ENCODE results near the gene OR2K2. TPM values are rescaled to one million over a fixed set of nuclear protein-coding genes. Genes with fewer than 3 reads are reported as not detected.

The OR2K2 gene
- total RNA-seq (2014; rRNA removed; shearing (Covaris generic)) (not detected in 2 replicates), polyA plus RNA-seq (2016; fragmentation: Nextera tagmentation; extraction: Ambion mirVana) (not detected in 2 replicates)
- long read RNA-seq: 0 reads

DNA sequence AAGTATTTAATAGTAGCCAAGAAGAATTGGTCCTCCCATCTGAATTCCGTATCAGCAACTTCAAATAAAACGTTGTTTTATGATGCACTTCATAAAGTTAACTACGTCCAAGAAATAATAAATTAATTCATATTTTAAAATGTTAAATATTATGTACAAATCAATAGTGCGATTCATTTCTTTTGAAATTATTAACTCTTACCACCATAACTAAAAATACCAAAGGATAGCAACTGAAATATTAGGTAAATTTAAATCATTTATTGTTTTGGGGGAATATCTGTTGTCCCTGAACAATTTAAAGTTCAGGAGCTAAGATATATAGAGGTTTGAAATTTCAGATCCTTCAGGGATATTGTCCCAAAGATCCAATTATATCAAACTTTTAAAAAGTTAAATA lies at the start of gene OR2K2:
Gene OR2K2, minus strand, starts transcription at position 101 of the 400 bp plus-strand sequence. CDS start 1,791 bp downstream, outside the sequence.
- Mint-ChIP-seq H3K27me3 (ENCODE audit: insufficient read depth, low read depth, poor library complexity) (peaks cover 5% of the 10 kb centered on the region), H3K27ac (no peak within 1 kb of the TSS), H3K4me3 (no peak within 1 kb of the TSS), H3K9me3 (no peaks in the 10 kb centered on the region), H3K36me3 (ENCODE audit: low read depth) (no peaks in the 10 kb centered on the region), H3K4me1 (no peaks in the 10 kb centered on the region)
- DNase-seq (ENCODE audit: low spot score) (no peak), ATAC-seq (no peak)
- no peaks in the 10 kb centered on the region for H3F3A ChIP-seq (replicated peaks; ENCODE audit: low read depth)
- H3K79me2 ChIP-seq (replicated peaks; ENCODE audit: insufficient read depth): no peaks in the 10 kb centered on the region
- H2AFZ ChIP-seq: no peak within 1 kb of the TSS
- H3K4me1 ChIP-seq (ENCODE audit: insufficient read depth): no peaks in the 10 kb centered on the region; the same call in 1 of the 2 replicates
- no peak within 1 kb of the TSS for H3K4me3 ChIP-seq
- H3K27me3 ChIP-seq (ENCODE audit: insufficient read depth): no peaks in the 10 kb centered on the region
- no peaks in the 10 kb centered on the region for H3K9me2 ChIP-seq (ENCODE audit: insufficient read depth)
- no peak within 1 kb of the TSS for H3K4me2 ChIP-seq
- no peak within 1 kb of the TSS for H3K27ac ChIP-seq (ENCODE audit: low read depth)
- no peaks in the 10 kb centered on the region for H3K36me3 ChIP-seq (ENCODE audit: insufficient read depth)
- TF ChIP-seq CREB1 (CRISPR knock-in tag; IDR thresholded peaks at IDR 0.05; ENCODE audit: low read depth) (no peak), JUNB (IDR thresholded peaks at IDR 0.05; ENCODE audit: unreplicated experiment) (no peak), EZH2 (IDR thresholded peaks at IDR 0.05; ENCODE audit: low read depth, unreplicated experiment) (no peak), NANOG (IDR thresholded peaks at IDR 0.05; ENCODE audit: borderline replicate concordance) (no peak), ZNF114 (CRISPR knock-in tag; IDR thresholded peaks at IDR 0.05) (no peak), ZNF331 (CRISPR knock-in tag; IDR thresholded peaks at IDR 0.05; ENCODE audit: low read depth) (no peak), EZH2phosphoT487 (IDR thresholded peaks at IDR 0.05; ENCODE audit: unreplicated experiment) (no peak), POLR2AphosphoS5 (IDR thresholded peaks at IDR 0.05; ENCODE audit: low read depth) (no peak), STAT1 (IDR thresholded peaks at IDR 0.05; ENCODE audit: unreplicated experiment) (no peak)
- TF ChIP-seq, protein P1, sequence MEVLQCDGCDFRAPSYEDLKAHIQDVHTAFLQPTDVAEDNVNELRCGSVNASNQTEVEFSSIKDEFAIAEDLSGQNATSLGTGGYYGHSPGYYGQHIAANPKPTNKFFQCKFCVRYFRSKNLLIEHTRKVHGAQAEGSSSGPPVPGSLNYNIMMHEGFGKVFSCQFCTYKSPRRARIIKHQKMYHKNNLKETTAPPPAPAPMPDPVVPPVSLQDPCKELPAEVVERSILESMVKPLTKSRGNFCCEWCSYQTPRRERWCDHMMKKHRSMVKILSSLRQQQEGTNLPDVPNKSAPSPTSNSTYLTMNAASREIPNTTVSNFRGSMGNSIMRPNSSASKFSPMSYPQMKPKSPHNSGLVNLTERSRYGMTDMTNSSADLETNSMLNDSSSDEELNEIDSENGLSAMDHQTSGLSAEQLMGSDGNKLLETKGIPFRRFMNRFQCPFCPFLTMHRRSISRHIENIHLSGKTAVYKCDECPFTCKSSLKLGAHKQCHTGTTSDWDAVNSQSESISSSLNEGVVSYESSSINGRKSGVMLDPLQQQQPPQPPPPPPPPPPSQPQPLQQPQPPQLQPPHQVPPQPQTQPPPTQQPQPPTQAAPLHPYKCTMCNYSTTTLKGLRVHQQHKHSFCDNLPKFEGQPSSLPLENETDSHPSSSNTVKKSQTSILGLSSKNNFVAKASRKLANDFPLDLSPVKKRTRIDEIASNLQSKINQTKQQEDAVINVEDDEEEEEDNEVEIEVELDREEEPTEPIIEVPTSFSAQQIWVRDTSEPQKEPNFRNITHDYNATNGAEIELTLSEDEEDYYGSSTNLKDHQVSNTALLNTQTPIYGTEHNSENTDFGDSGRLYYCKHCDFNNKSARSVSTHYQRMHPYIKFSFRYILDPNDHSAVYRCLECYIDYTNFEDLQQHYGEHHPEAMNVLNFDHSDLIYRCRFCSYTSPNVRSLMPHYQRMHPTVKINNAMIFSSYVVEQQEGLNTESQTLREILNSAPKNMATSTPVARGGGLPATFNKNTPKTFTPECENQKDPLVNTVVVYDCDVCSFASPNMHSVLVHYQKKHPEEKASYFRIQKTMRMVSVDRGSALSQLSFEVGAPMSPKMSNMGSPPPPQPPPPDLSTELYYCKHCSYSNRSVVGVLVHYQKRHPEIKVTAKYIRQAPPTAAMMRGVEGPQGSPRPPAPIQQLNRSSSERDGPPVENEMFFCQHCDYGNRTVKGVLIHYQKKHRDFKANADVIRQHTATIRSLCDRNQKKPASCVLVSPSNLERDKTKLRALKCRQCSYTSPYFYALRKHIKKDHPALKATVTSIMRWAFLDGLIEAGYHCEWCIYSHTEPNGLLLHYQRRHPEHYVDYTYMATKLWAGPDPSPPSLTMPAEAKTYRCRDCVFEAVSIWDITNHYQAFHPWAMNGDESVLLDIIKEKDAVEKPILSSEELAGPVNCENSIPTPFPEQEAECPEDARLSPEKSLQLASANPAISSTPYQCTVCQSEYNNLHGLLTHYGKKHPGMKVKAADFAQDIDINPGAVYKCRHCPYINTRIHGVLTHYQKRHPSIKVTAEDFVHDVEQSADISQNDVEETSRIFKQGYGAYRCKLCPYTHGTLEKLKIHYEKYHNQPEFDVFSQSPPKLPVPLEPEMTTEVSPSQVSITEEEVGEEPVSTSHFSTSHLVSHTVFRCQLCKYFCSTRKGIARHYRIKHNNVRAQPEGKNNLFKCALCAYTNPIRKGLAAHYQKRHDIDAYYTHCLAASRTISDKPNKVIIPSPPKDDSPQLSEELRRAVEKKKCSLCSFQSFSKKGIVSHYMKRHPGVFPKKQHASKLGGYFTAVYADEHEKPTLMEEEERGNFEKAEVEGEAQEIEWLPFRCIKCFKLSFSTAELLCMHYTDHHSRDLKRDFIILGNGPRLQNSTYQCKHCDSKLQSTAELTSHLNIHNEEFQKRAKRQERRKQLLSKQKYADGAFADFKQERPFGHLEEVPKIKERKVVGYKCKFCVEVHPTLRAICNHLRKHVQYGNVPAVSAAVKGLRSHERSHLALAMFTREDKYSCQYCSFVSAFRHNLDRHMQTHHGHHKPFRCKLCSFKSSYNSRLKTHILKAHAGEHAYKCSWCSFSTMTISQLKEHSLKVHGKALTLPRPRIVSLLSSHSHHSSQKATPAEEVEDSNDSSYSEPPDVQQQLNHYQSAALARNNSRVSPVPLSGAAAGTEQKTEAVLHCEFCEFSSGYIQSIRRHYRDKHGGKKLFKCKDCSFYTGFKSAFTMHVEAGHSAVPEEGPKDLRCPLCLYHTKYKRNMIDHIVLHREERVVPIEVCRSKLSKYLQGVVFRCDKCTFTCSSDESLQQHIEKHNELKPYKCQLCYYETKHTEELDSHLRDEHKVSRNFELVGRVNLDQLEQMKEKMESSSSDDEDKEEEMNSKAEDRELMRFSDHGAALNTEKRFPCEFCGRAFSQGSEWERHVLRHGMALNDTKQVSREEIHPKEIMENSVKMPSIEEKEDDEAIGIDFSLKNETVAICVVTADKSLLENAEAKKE (CRISPR knock-in tag; IDR thresholded peaks at IDR 0.05): no peak
- TF ChIP-seq, protein P2, sequence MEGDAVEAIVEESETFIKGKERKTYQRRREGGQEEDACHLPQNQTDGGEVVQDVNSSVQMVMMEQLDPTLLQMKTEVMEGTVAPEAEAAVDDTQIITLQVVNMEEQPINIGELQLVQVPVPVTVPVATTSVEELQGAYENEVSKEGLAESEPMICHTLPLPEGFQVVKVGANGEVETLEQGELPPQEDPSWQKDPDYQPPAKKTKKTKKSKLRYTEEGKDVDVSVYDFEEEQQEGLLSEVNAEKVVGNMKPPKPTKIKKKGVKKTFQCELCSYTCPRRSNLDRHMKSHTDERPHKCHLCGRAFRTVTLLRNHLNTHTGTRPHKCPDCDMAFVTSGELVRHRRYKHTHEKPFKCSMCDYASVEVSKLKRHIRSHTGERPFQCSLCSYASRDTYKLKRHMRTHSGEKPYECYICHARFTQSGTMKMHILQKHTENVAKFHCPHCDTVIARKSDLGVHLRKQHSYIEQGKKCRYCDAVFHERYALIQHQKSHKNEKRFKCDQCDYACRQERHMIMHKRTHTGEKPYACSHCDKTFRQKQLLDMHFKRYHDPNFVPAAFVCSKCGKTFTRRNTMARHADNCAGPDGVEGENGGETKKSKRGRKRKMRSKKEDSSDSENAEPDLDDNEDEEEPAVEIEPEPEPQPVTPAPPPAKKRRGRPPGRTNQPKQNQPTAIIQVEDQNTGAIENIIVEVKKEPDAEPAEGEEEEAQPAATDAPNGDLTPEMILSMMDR (conservative IDR thresholded peaks at IDR 0.05; ENCODE audit: low read depth in 2 of 2): no peak
- TF ChIP-seq, protein P3, sequence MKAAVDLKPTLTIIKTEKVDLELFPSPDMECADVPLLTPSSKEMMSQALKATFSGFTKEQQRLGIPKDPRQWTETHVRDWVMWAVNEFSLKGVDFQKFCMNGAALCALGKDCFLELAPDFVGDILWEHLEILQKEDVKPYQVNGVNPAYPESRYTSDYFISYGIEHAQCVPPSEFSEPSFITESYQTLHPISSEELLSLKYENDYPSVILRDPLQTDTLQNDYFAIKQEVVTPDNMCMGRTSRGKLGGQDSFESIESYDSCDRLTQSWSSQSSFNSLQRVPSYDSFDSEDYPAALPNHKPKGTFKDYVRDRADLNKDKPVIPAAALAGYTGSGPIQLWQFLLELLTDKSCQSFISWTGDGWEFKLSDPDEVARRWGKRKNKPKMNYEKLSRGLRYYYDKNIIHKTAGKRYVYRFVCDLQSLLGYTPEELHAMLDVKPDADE (IDR thresholded peaks at IDR 0.05): no peak
- TF ChIP-seq, protein P4, sequence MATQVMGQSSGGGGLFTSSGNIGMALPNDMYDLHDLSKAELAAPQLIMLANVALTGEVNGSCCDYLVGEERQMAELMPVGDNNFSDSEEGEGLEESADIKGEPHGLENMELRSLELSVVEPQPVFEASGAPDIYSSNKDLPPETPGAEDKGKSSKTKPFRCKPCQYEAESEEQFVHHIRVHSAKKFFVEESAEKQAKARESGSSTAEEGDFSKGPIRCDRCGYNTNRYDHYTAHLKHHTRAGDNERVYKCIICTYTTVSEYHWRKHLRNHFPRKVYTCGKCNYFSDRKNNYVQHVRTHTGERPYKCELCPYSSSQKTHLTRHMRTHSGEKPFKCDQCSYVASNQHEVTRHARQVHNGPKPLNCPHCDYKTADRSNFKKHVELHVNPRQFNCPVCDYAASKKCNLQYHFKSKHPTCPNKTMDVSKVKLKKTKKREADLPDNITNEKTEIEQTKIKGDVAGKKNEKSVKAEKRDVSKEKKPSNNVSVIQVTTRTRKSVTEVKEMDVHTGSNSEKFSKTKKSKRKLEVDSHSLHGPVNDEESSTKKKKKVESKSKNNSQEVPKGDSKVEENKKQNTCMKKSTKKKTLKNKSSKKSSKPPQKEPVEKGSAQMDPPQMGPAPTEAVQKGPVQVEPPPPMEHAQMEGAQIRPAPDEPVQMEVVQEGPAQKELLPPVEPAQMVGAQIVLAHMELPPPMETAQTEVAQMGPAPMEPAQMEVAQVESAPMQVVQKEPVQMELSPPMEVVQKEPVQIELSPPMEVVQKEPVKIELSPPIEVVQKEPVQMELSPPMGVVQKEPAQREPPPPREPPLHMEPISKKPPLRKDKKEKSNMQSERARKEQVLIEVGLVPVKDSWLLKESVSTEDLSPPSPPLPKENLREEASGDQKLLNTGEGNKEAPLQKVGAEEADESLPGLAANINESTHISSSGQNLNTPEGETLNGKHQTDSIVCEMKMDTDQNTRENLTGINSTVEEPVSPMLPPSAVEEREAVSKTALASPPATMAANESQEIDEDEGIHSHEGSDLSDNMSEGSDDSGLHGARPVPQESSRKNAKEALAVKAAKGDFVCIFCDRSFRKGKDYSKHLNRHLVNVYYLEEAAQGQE (IDR thresholded peaks at IDR 0.05; ENCODE audit: unreplicated experiment): no peak
- H4K20me1 ChIP-seq (replicated peaks; ENCODE audit: insufficient read depth): no peaks in the 10 kb centered on the region

Measured in GM23338 (cell line).